H9 (cell line): ENCODE measurements around the gene CT45A3. TPM values are rescaled to one million over a fixed set of nuclear protein-coding genes. Genes with fewer than 3 reads are reported as not detected.

Experiments
- DNase-seq: peaks from one replicate; pipeline ENCODE4 v3.0.0-alpha.2; 2017
- H2AFZ ChIP-seq: one replicate; pipeline ENCODE4 v1.6.1; 2013; ENCODE audit warnings: mild to moderate bottlenecking, low read length, control low read depth, moderate library complexity
- H2AK5ac ChIP-seq: 2 replicates; pipeline ENCODE4 v1.6.1; 2013; ENCODE audit warnings: low read length, control low read depth, mixed read lengths; ENCODE audit not compliant: insufficient read length
- H2BK120ac ChIP-seq: one replicate; pipeline ENCODE4 v1.6.1; 2013; ENCODE audit warnings: low read depth, mild to moderate bottlenecking, low read length, control low read depth, inconsistent platforms; ENCODE audit not compliant: poor library complexity, severe bottlenecking
- H2BK12ac ChIP-seq: 2 replicates; pipeline ENCODE4 v1.6.1; 2013; ENCODE audit warnings: low read length, control low read depth, mixed read lengths, low read depth; ENCODE audit not compliant: insufficient read length
- H2BK15ac ChIP-seq: 2 replicates; pipeline ENCODE4 v1.6.1; 2013; ENCODE audit warnings: low read depth, low read length, control low read depth
- H2BK20ac ChIP-seq: one replicate; pipeline ENCODE4 v1.6.1; 2013; ENCODE audit warnings: low read depth, mild to moderate bottlenecking, low read length, control low read depth, inconsistent platforms; ENCODE audit not compliant: poor library complexity, severe bottlenecking
- H2BK5ac ChIP-seq: 2 replicates; pipeline ENCODE4 v1.6.1; 2013; ENCODE audit warnings: low read length, control low read depth, mixed read lengths; ENCODE audit not compliant: insufficient read length
- H3K14ac ChIP-seq: 2 replicates; pipeline ENCODE4 v1.6.1; 2013; ENCODE audit warnings: low read length, control low read depth; ENCODE audit not compliant: insufficient read depth
- H3K18ac ChIP-seq: 2 replicates; pipeline ENCODE4 v1.6.1; 2013; ENCODE audit warnings: low read depth, mild to moderate bottlenecking, mixed read lengths, low read length, control low read depth; ENCODE audit not compliant: insufficient read length
- H3K23ac ChIP-seq: 2 replicates; pipeline ENCODE4 v1.6.1; 2013; ENCODE audit warnings: low read length, control low read depth, mixed read lengths, low read depth; ENCODE audit not compliant: insufficient read length
- H3K23me2 ChIP-seq: 2 replicates; pipeline ENCODE4 v1.6.1; 2013; ENCODE audit warnings: low read depth, mild to moderate bottlenecking, mixed read lengths, low read length, control low read depth; ENCODE audit not compliant: insufficient read length, poor library complexity, severe bottlenecking
- H3K27ac ChIP-seq: 2 replicates; pipeline ENCODE4 v1.5.1; 2013; ENCODE audit warnings: low read length, control low read depth, mixed read lengths, low read depth; ENCODE audit not compliant: insufficient read length
- H3K27me3 ChIP-seq: 2 replicates; pipeline ENCODE4 v1.6.1; 2013; ENCODE audit warnings: low read length, control low read depth, inconsistent platforms; ENCODE audit not compliant: insufficient read depth
- H3K4ac ChIP-seq: 2 replicates; pipeline ENCODE4 v1.6.1; 2013; ENCODE audit warnings: low read depth, mild to moderate bottlenecking, control low read depth, inconsistent platforms, low read length, moderate library complexity
- H3K4me1 ChIP-seq: 2 replicates; pipeline ENCODE4 v1.6.1; 2013; ENCODE audit warnings: low read length, control low read depth, inconsistent platforms; ENCODE audit not compliant: insufficient read depth
- H3K4me2 ChIP-seq: 2 replicates; pipeline ENCODE4 v1.6.1; 2013; ENCODE audit warnings: low read length, control low read depth, mixed read lengths; ENCODE audit not compliant: insufficient read length, insufficient read depth
- H3K56ac ChIP-seq: 2 replicates; pipeline ENCODE4 v1.6.1; 2013; ENCODE audit warnings: low read depth, mild to moderate bottlenecking, mixed read lengths, low read length, control low read depth; ENCODE audit not compliant: insufficient read length
- H3K79me1 ChIP-seq: 2 replicates; pipeline ENCODE4 v1.6.1; 2013; ENCODE audit warnings: low read depth, mild to moderate bottlenecking, moderate library complexity, low read length, control low read depth, inconsistent platforms; ENCODE audit not compliant: insufficient read depth, poor library complexity, severe bottlenecking
- H3K79me2 ChIP-seq: 2 replicates; pipeline ENCODE4 v1.6.1; 2013; ENCODE audit warnings: low read length, control low read depth, inconsistent platforms; ENCODE audit not compliant: insufficient read depth
- H3K9ac ChIP-seq: 2 replicates; pipeline ENCODE4 v1.6.1; 2013; ENCODE audit warnings: low read length, control low read depth, mixed read lengths; ENCODE audit not compliant: insufficient read length; ENCODE audit errors: extremely low read depth
- H3K9me3 ChIP-seq: one replicate; pipeline ENCODE4 v1.6.1; 2013; ENCODE audit warnings: low read depth, low read length, inconsistent platforms; ENCODE audit not compliant: control insufficient read depth
- H3T11ph ChIP-seq: one replicate; pipeline ENCODE4 v1.6.1; 2013; ENCODE audit warnings: mild to moderate bottlenecking, low read length, control low read depth, inconsistent platforms
- H4K20me1 ChIP-seq: one replicate; pipeline ENCODE4 v1.6.1; 2013; ENCODE audit not compliant: control insufficient read depth, insufficient read length, insufficient read depth
- H4K5ac ChIP-seq: 2 replicates; pipeline ENCODE4 v1.6.1; 2013; ENCODE audit warnings: low read depth, mild to moderate bottlenecking, mixed read lengths, low read length, control low read depth; ENCODE audit not compliant: insufficient read length
- H4K8ac ChIP-seq: replicated peaks from 2 replicates; pipeline ENCODE4 v1.6.1; 2013; ENCODE audit warnings: low read length, control low read depth, mixed read lengths, low read depth; ENCODE audit not compliant: insufficient read length
- H4K91ac ChIP-seq: 2 replicates; pipeline ENCODE4 v1.6.1; 2013; ENCODE audit warnings: low read depth, mild to moderate bottlenecking, moderate library complexity, mixed read lengths, low read length, control low read depth; ENCODE audit not compliant: insufficient read length
- H3K27ac Mint-ChIP-seq, 3 experiments: 2 replicates in 2 of 3; 3 replicates in 1 of 3; pipeline ENCODE4 v1.8.0; 2020 to 2021; ENCODE audit warnings: mixed read lengths in 3 of 3, mild to moderate bottlenecking in 1 of 3, moderate library complexity in 1 of 3
- H3K27me3 Mint-ChIP-seq: 2 replicates; pipeline ENCODE4 v1.8.0; 2021; ENCODE audit warnings: low read depth, mild to moderate bottlenecking, moderate library complexity, mixed read lengths
- H3K36me3 Mint-ChIP-seq, 3 experiments: 2 replicates in 2 of 3; 3 replicates in 1 of 3; pipeline ENCODE4 v1.8.0; 2020 to 2021; ENCODE audit warnings: low read depth in 3 of 3, mixed read lengths in 3 of 3; ENCODE audit not compliant: insufficient read depth in 1 of 3
- H3K4me1 Mint-ChIP-seq, 2 experiments: 2 replicates each; pipeline ENCODE4 v1.8.0; 2020; ENCODE audit warnings: mixed read lengths in 2 of 2
- H3K4me3 Mint-ChIP-seq, 2 experiments: 2 replicates in 1 of 2; 3 replicates in 1 of 2; pipeline ENCODE4 v1.8.0; 2020 to 2021; ENCODE audit warnings: mild to moderate bottlenecking in 2 of 2, mixed read lengths in 2 of 2, moderate library complexity in 1 of 2
- H3K9me3 Mint-ChIP-seq, 2 experiments: 2 replicates in 1 of 2; 3 replicates in 1 of 2; pipeline ENCODE4 v1.8.0; 2020; ENCODE audit warnings: mild to moderate bottlenecking in 2 of 2, mixed read lengths in 2 of 2, moderate library complexity in 1 of 2
- CTCF ChIP-seq: fragments of 200-600 bp; sonication (generic); conservative IDR thresholded peaks from 3 replicates; pipeline ENCODE4 v1.8.0; 2021; ENCODE audit warnings: antibody characterized with exemption, mild to moderate bottlenecking
- WGBS: extraction: QIAGEN DNeasy Blood & Tissue Kit; methylation state at CpG from one replicate; pipeline ENCODE4 v1.1.7; 2013; ENCODE audit warnings: missing lambda C conversion rate, low lambda C conversion rate, mixed read lengths; ENCODE audit not compliant: insufficient read length; ENCODE audit errors: extremely low coverage; 5-methylcytosine and 5-hydroxymethylcytosine counted together
- total RNA-seq: library from RNA; stranded (reverse); gene quantifications from 2 replicates; pipeline ENCODE4 v1.2.1, GENCODE V29; 2021

The CT45A3 gene
- total RNA-seq, 1 experiment from 2014 or later = not detected

- Mint-ChIP-seq H3K9me3 (peaks cover 59 to 81% of the 10 kb centered on the region in 2 experiments), H3K4me1 (no peaks in the 10 kb centered on the region), H3K27me3 (no peaks in the 10 kb centered on the region), H3K4me3 (no peak overlapping the region), H3K27ac (no peak overlapping the region), H3K36me3 (peaks cover 0 to 6% (median 0%) of the 10 kb centered on the region in 3 experiments; a peak in 2 of 7 replicates)
- Histone ChIP-seq H3T11ph (no peak overlapping the region), H2BK120ac (no peak overlapping the region), H2BK20ac (no peak overlapping the region), H3K14ac (no peak overlapping the region), H2BK15ac (no peak overlapping the region), H3K4ac (no peak overlapping the region), H3K4me1 (no peaks in the 10 kb centered on the region), H3K18ac (no peak overlapping the region), H3K23ac (no peak overlapping the region), H3K56ac (no peak overlapping the region), H3K79me2 (no peaks in the 10 kb centered on the region), H2AFZ (no peak overlapping the region), H4K5ac (no peak overlapping the region), H3K27me3 (no peaks in the 10 kb centered on the region), H2BK12ac (no peak overlapping the region), H3K4me2 (no peak overlapping the region), H2BK5ac (no peak overlapping the region), H3K9me3 (peaks cover 15% of the 10 kb centered on the region), H3K23me2 (no peaks in the 10 kb centered on the region), H3K9ac (no peak overlapping the region), H2AK5ac (no peak overlapping the region), H4K8ac (no peak overlapping the region), H4K20me1 (no peaks in the 10 kb centered on the region), H4K91ac (no peak overlapping the region), H3K79me1 (no peaks in the 10 kb centered on the region), H3K27ac (no peak overlapping the region)
- no peak for DNase-seq
- no peak for TF ChIP-seq CTCF
- no CpG with 5 or more reads among the region's 20 CpGs for WGBS
Observed at GRCh38 chrX:135713795-135714194, 54.2 kb downstream of the CT45A3 start.
